DLD1 (cell line): Measurements from ENCODE around the gene RBM23.

Experiments used
- in situ Hi-C: cut with HindIII; loops from 2 replicates; pipeline ENCODE4 v1.10.0; 2017; ENCODE audit warnings: low sequenced_read_pairs

The RBM23 gene

GRCh38 chr14:22844221-22845102 lies 74.5 kb downstream of the RBM23 start:
- in situ Hi-C loops: no loop called here
